Measurements from ENCODE around the gene ABCA1.

ABCA1 gene

DNA sequence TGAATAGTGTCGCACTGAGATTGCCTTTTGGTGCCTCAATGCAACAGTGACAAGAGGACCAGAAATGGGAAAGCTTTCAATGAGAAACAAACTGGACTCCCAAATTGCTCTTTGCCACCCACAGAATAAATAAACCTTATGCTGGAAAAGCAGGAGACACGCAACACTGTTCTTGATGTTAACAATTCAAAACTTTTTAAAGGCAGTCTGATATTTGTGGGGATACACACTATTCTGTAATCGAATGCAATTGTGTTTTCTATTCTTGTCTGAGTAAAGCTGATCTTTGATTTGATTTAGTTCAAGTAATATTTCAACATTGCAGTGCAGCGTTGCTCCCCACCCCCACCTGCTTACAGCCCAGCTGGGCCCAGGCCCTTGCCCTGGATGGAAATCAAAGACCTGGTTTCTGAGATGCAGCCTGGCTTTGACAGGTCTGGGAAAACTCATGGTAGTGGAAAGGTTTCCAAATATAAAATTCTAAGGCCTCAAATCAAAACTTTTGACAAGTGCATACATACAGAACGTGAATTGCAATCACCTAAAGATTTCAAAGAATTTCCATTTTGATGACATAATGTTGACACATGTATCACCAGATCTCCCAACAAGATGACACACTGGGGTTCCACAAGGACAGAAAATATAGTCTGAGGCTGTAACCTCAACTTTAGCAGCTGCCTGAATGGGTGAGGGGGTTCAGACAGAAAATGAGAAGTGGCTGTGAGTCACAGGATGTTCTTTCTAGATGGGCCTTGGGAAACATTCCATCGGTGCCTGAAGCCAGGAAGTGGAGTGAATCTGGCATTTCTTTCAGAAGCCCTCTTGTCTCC, 55.1 kb downstream of the ABCA1 start:
- no peak overlapping the region for H3K4me3 ChIP-seq (ENCODE audit: low read depth, low read length)
- TF ChIP-seq, protein P1, sequence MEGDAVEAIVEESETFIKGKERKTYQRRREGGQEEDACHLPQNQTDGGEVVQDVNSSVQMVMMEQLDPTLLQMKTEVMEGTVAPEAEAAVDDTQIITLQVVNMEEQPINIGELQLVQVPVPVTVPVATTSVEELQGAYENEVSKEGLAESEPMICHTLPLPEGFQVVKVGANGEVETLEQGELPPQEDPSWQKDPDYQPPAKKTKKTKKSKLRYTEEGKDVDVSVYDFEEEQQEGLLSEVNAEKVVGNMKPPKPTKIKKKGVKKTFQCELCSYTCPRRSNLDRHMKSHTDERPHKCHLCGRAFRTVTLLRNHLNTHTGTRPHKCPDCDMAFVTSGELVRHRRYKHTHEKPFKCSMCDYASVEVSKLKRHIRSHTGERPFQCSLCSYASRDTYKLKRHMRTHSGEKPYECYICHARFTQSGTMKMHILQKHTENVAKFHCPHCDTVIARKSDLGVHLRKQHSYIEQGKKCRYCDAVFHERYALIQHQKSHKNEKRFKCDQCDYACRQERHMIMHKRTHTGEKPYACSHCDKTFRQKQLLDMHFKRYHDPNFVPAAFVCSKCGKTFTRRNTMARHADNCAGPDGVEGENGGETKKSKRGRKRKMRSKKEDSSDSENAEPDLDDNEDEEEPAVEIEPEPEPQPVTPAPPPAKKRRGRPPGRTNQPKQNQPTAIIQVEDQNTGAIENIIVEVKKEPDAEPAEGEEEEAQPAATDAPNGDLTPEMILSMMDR (IDR thresholded peaks at IDR 0.05; ENCODE audit: control insufficient read depth, extremely low read depth, insufficient read depth) = no peak
- no peak for DNase-seq (ENCODE audit: low read depth)

DNA sequence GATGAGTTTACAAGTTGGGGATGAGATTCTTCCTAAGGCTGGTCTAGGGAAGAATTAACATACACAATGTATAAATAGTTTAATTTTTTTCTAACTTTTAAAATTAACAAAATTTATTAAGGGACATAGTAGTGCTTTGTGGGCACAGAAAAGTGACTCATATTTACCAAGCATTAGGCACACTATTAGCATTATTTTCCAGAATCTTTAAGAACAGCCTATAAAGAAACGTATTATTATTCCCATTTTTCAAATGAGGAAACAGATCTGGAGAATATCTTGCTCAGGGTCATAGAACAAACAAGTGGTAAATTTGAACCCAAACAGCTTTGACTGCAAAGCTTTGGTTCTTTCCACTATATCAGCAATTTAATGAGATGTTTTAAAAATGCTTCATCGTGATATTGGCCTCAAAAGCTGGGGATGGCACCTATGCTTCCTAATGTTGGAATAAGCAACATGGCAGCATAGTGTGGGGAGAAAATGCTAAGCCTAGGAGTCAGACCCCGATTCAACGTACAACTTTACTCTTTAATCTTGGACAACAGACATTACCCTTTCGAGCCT, 55.9 kb downstream of the ABCA1 start:
- H3K4me3 ChIP-seq (ENCODE audit: low read depth, low read length) = no peak overlapping the region
- TF ChIP-seq, protein P1 (IDR thresholded peaks at IDR 0.05; ENCODE audit: control insufficient read depth, extremely low read depth, insufficient read depth) = no peak
- DNase-seq (ENCODE audit: low read depth) = no peak

GRCh38 chr9:104869811-104870210, 58.1 kb downstream of the ABCA1 start:
- TF ChIP-seq, protein P1 (IDR thresholded peaks at IDR 0.05; ENCODE audit: control insufficient read depth, extremely low read depth, insufficient read depth) = no peak
- DNase-seq (ENCODE audit: low read depth) = no peak
- H3K4me3 ChIP-seq (ENCODE audit: low read depth, low read length) = no peak overlapping the region

DNA sequence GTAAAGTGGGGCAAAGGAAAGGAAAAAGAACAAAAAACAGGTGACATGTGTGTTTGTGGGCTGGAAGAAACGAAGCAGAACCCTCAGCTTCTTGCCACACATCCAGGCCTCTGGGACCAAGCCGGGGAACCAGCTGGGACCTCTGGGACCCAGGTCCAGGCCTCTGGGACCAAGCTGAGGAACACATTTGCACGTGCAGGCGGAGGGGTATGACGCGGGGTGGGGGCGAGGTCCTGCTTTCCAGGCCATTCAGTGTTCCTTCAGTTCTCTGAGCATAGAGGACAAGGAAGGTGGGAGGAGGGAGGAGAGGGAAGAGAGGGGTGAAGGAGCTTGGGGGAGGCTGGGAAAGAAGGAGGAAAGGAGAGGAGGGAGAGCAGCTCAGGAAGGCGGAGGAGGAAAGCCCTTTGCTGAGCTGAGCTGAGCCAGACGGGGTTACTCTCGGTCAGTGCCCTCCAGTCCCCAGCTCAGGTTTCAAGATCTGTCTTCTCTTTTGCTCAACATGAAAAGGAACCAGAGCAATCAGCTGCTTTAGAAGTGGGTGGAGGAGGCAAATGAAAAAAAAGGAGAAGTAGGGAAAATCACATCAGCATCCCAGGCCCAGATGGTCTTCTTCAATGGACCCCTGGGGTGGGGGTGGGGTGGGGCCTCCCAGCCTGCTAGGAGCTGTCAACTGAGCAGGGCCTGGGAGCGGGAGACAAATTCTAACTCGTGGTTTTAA, 59.1 kb downstream of the ABCA1 start:
- no peak for DNase-seq (ENCODE audit: low read depth)
- H3K4me3 ChIP-seq (ENCODE audit: low read depth, low read length) = no peak overlapping the region
- TF ChIP-seq, protein P1 (IDR thresholded peaks at IDR 0.05; ENCODE audit: control insufficient read depth, extremely low read depth, insufficient read depth) = no peak

GRCh38 chr9:104868303-104868686, 59.7 kb downstream of the ABCA1 start:
- H3K4me3 ChIP-seq (ENCODE audit: low read depth, low read length) = no peak overlapping the region
- TF ChIP-seq, protein P1 (IDR thresholded peaks at IDR 0.05; ENCODE audit: control insufficient read depth, extremely low read depth, insufficient read depth) = no peak
- DNase-seq (ENCODE audit: low read depth) = no peak

DNA sequence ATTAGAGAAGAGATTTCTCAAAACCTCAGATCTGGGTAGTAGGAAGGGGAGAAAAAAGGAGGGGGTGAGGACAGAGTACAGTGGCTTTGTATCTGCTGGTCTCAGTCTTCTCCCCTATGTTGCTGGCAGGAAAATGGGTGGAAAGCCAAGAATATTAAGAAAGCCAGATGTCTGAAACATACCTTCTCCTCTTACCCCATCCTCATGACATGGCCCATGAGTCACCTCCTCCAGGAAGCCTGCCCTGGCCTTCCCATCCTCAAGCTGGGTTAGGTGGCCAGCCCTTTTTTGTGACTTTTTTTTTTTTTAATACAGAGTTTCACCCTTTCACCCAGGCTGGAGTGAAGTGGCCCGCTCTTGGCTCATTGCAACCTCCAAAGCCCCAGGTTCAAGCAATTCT, 61.8 kb downstream of the ABCA1 start:
- TF ChIP-seq, protein P1 (IDR thresholded peaks at IDR 0.05; ENCODE audit: control insufficient read depth, extremely low read depth, insufficient read depth) = no peak
- H3K4me3 ChIP-seq (ENCODE audit: low read depth, low read length) = no peak overlapping the region
- DNase-seq (ENCODE audit: low read depth) = no peak
